Epithelial cell of esophagus (primary cell): ENCODE results near the gene PRKCB.

Experiments
- DNase-seq: peaks from one replicate; pipeline ENCODE4 v3.0.0; 2010; ENCODE audit warnings: low read depth
- H3K4me3 ChIP-seq: 2 replicates; pipeline ENCODE4 v1.5.1; 2011; ENCODE audit warnings: mild to moderate bottlenecking, low read length, control low read depth
- CTCF ChIP-seq: IDR thresholded peaks from 2 replicates; pipeline ENCODE4 v1.5.1; 2011; ENCODE audit warnings: low read depth, mild to moderate bottlenecking, low read length, control low read depth, inconsistent platforms; ENCODE audit not compliant: insufficient read depth; ENCODE audit errors: missing control alignments

Gene PRKCB

GRCh38 chr16:24204150-24204665 lies 368.4 kb downstream of the PRKCB start:
- TF ChIP-seq CTCF: no peak
- DNase-seq: no peak
- H3K4me3 ChIP-seq: no peak overlapping the region

GRCh38 chr16:24206926-24207325 lies 371.1 kb downstream of the PRKCB start:
- no peak for TF ChIP-seq CTCF
- no peak for DNase-seq
- no peak overlapping the region for H3K4me3 ChIP-seq

- no peak for TF ChIP-seq CTCF
- H3K4me3 ChIP-seq: no peak overlapping the region
- DNase-seq: no peak
These were observed 372.9 kb downstream of the PRKCB start for GRCh38 chr16:24208710-24209109.

- DNase-seq: no peak
- H3K4me3 ChIP-seq: no peak overlapping the region
- TF ChIP-seq CTCF: no peak
These were observed 379.2 kb downstream of the PRKCB start for GRCh38 chr16:24214992-24215391.

- TF ChIP-seq CTCF: no peak
- DNase-seq: no peak
- H3K4me3 ChIP-seq: no peak overlapping the region
These were observed 381.2 kb downstream of the PRKCB start for GRCh38 chr16:24216961-24217360.

GRCh38 chr16:24217461-24217860 lies 381.7 kb downstream of the PRKCB start:
- no peak for TF ChIP-seq CTCF
- no peak overlapping the region for H3K4me3 ChIP-seq
- DNase-seq: no peak

- H3K4me3 ChIP-seq: no peak overlapping the region
- no peak for TF ChIP-seq CTCF
- DNase-seq: no peak
These were observed 382.5 kb downstream of the PRKCB start for GRCh38 chr16:24218299-24218698.
